GDM1 (cell line): ENCODE data around the gene NIBAN1.

ENCODE experiments used
- DNase-seq: peaks from one replicate; lab custom pipeline; 2025; lab: John Stamatoyannopoulos, UW

Gene NIBAN1

DNA sequence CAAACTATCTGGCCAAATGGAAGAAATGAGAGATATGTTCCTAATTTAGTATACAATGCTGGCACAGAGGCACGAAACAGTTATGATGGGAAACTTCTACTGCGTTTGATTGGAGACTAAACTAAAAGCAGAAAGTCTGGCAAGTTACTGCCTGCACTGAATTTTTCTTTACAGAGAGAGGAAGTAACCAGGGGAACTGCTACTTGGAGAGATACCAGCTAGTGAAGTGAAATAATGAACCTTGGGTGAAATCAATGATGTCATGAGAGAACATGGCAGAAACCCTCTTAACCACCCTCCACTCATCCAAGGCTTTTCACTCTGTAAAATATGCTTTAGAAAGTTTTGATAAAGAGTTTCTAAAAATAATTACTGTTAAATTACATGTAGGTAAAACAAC is 29.3 kb downstream of the NIBAN1 start:
- no peak for DNase-seq

DNA sequence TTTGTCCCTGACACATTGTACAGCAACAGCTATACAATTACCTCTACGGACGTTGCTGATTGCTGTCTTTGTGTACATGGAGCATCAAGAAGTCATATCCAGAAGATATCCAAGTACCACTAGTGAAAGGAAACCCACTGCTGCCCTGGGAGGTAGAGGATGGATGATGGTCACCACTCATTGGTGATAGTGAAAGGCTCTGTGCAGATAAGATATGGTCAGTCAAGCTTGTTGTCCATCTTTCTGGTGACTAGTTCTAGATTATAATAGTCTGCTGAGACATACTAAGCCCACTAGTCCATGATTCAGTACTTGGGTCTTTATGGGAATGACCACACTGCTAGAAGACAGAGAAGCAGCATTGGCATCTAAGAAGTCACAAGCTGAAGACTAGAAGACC is 30.3 kb downstream of the NIBAN1 start:
- no peak for DNase-seq

DNA sequence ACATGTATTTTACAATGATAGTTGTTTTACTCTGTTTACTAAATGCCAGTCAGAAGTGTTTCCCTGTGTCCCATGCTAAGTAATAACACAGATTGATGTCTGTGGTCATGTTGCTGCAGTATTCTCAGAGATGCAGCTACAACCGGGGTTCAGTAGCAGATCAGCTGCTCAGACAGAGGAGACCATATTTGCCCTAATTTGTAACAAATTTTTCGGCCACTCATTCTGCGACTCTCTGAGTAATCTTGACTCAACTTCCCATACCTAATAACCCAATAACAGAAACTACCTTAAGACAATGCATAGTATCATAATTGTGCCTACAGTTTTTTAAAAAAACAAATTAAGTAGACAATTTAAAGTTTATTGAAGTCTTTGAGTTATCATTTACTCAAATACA is 32.6 kb downstream of the NIBAN1 start:
- DNase-seq: no peak

DNA sequence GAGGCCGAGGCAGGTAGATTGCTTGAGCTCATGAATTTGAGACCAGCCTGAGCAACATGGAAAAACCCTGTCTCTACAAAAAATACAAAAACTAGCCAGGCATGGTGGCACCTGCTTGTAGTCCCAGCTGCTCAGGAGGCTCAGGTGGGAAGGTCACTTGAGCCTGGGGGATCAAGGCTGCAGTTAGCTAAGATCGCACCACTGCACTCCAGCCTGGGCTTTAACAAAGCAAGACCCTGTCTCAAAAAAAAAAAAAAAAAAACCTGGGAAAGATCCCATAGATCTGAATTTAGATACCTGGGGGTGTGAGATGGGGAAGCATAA is 32.9 kb downstream of the NIBAN1 start:
- DNase-seq: no peak

DNA sequence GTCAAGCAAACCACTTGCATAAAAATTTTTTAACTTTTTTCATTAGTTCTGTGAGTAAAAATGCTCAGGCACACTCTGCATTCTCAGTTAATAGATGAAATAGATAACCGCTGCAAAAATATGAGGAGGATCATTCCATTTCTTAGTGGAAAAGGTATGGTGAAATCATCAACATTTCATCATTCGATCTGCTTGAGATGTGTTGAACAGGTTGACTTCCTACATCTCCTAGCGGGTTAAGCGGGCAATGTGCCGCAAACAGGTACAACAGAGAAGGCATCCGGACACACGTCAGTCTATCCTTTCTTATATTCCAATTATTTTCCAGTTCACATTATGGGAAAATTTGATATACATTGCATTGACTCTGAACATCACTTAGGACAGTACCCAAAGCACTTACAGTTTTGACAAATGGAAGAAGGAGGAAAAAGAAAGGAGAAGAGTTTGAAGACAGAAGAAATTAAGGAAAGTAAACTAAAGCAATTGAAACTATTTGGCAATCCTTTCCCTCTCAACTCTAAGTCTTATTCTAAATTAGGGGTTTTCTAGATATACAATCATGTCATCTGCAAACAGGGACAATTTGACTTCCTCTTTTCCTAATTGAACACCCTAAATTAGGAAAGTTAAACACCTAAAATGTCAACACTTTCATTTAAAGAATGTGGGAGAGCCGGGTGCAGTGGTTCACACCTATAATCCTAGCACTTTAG is 33.5 kb downstream of the NIBAN1 start:
- DNase-seq: no peak

DNA sequence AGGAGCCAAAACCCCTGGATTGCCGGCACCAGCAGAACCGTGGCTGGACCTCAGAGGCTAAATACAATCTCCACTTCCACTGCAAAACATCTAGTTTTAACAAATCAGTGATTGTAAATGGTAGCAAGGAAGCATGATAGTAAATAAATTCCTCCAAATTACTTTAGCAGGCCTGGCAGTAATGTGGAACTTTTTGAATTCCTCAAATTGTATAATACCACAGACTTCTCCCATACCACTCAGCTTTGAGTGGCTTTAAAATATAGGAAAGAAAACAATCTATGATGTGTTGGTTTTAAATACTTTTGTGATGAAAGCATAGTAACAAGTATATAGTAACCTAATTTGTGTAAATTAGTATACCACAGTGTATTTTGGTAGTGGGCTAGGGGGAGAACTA is 34.1 kb downstream of the NIBAN1 start:
- DNase-seq: no peak

DNA sequence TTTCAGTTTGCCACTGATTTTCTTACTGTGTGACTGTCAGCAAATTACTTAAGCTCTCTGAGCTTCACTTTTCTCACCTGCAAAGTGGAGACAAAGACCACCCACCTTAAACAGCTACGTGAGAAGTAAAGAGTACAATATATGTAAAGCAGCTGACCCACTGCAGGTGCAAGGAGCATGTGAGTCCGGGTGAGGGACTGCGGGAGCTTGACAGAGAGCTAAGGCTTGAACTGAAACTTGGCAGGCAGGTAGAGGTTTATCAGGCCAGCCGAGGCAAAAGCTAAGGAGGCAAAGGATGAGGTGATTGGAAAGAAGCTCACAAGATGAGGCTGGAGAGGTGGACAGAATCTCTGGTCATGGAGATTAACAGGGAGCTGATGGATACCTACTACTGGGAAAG is 36.6 kb downstream of the NIBAN1 start:
- no peak for DNase-seq

DNA sequence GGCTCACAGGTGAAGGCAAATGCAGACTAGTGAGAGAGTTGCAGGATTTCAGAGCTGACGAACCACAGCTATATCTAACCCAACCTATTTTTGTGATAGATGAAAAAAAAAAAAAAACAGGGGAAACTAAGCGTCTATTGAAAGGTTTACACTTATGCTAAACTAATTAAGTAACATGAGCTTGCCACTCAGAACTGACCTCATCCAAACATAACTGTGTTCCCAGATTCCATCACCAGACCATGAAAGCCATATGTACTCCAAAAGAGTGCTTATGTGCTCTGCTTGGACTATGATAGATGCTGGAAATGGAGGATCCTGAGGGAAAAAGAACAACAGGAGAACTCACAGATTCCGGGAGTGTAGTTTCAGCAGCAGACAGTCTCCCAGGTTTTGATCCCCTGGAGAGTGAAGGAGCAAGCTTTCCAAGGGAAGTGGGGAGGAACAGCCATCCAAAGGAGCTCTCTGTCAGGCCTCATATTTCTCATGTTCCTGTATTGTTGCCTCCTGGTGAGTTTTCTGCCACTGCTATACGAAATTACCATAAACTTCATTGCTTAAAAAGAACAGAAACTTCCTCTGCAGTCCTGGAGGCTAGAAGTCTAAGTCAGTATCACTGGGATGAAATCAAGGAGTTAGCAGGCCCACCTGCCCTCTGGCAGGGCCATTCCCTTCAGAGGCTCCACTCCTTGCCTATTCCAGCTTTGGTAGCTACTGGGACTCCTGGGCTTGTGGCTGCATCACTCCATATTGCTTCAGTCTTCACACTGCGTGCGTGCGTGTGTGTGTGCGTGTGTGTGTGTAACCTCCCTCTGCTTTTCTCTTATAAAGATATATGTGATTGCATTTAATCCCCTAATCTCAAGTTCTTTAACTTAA is 38.1 kb downstream of the NIBAN1 start:
- no peak for DNase-seq

DNA sequence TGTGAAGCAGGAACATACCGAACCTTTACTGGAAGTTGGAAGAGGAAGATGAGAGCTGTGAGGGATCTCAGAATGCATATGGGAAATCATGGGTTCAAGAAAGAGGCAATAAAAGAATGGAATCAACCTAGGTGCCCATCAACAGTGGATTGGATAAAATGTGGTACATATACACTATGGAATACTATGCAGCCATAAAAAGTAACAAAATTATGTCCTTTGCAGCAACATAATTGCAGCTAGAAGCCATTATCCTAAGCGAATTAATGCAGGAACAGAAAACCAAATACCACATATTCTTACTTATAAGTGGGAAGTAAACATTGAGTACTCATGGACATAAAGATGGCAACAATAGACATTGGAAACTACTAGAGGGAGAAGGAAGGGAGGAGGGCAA is 40.4 kb downstream of the NIBAN1 start:
- DNase-seq: no peak

DNA sequence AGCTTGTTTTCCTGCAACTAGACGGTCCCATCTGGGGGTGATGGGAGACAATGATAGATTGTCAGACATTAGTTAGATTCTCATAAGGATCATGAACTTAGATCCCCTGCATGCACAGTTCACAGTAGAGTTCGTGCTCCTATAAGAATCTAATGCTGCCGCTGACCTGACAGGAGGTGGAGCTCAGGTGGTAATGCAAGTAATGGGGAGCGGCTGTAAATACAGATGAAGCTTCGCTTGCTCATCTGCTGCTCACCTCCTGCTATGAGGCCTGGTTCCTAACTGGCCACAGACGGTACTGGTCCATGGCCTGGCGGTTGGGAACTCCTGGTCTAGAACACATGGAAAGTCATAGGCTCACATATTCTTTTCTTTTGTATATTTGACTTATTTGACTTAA is 42.0 kb downstream of the NIBAN1 start:
- no peak for DNase-seq

DNA sequence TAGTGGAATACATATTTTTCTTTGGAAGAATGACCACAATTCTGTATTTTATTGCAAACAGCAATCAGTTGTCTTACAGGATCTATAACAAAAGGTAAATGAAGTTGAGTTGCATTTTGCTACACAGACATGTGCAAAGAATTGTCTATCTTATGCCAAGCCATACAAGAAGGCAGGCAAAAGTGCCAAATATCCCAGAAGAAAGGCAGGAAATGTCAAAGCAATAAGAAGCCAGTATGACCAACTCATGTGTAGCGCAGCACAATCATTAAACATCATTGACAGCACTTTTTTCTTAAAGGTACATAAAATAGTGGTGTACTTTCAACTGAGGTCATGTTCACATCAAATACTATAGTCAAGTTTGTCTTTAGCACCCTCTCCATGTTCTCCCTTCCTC is 42.7 kb downstream of the NIBAN1 start:
- DNase-seq: no peak

DNA sequence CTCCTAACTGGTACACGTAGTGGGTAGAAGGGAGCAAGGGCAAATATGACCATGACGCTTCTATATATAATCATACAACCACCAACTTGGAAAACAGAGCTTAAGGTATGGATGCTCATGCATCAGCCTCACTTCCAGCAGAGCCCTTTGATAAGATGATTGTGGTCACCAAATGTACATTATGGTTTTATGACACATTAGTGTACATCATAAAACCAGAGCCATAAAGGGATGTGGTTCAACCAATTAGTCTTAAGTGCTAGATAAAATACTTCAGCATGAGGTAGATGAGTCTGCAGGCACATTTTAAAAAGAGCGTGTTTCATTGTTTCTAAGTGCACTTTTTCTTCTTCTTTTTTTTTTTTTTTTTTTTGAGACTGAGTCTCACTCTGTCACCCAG is 43.7 kb downstream of the NIBAN1 start:
- DNase-seq: no peak

DNA sequence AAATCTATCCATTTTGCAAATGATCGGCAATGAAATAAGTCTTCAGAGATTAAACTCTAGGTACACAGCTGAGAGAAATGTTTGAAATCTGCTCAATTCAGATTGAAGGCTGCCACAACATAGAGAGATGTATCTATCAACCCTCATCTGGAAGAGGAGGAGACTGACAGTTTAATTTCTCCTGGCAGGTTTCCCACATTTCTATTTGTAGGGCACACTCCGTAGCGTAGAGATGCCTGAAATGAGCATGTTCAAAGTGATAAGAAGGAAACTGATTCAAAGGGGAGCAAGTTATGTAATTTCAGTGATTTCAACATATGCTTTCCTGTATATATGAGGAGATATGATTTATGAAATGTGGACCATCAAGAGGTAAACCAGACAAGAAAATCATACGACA is 44.1 kb downstream of the NIBAN1 start:
- no peak for DNase-seq

DNA sequence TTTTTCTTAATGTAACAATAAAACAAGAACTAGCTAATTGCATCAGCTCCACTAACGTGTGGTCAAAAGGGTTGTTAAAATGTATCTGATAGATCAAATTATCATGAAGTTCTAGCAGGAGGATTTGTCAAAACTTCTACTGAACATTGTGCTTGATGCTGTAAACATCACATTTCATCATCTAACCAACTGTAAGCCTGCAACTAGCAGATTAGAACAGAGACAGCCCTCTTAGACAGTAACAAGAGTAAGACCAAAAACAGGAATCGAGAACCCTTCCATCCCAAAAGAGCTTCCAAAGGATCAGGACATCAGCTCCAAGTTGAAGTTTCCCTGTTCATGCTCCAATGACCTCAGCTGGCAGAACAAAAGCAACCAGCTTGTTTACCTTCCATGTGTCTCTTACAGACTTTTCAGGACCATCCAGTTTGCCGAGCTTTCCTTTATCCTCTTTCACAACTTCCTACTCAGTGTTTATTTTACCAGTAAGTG is 44.6 kb downstream of the NIBAN1 start:
- DNase-seq: no peak

DNA sequence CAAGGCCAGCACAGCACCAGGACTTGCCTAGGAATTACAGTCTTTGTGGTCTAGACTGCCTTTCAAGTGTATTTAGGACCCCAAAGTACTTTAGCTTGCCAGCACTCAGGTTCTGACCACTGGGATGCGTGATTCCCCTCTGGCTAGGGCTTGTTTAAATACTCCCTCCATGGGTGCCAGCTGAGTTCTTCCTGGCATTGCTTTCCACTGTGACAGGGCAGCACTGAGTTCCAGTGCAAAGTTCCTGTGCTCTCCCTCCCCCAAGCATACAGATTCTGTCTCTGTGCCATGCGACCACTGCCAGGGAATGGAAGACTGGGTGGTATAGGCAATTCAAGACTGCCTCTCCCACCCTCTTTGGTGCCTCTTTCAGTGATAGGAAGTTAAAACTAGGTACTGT is 45.9 kb downstream of the NIBAN1 start:
- no peak for DNase-seq
